Heart right ventricle (tissue), 16 donors: ENCODE data around the gene ESYT2. TPM values are rescaled to one million over a fixed set of nuclear protein-coding genes. Genes with fewer than 3 reads are reported as not detected.

Experiments
- ATAC-seq, 8 donors: fragments of 200-7000 bp; cut with Tn5 transposase; one replicate each; pipeline ENCODE4 v1.9.1; 2020; ENCODE audit warnings: mild to moderate bottlenecking in 8 of 8, moderate library complexity in 8 of 8, moderate number of reproducible peaks in 1 of 8
- DNase-seq, 2 donors: peaks; one replicate each; pipeline ENCODE4 v3.0.0-alpha.2; 2020
- H3K27ac ChIP-seq, 10 donors: fragments of 200-600 bp; sonication (generic) in 2 of 10; one replicate each; pipeline versions ENCODE4 v1.5.0 to v1.8.0; 2020 to 2022; ENCODE audit warnings: mild to moderate bottlenecking in 3 of 10
- H3K27me3 ChIP-seq, 7 donors: fragments of 200-600 bp; one replicate each; pipeline ENCODE4 v1.8.0; 2021 to 2022; ENCODE audit warnings: mild to moderate bottlenecking in 2 of 7
- H3K36me3 ChIP-seq, 9 donors: fragments of 200-600 bp; sonication (generic) in 1 of 9; one replicate each; pipeline versions ENCODE4 v1.5.0 to v1.8.0; 2020 to 2022; ENCODE audit warnings: mild to moderate bottlenecking in 2 of 9
- H3K4me1 ChIP-seq, 9 donors: fragments of 200-600 bp; sonication (generic) in 1 of 9; one replicate each; pipeline versions ENCODE4 v1.5.0 to v1.8.0; 2020 to 2022; ENCODE audit warnings: mild to moderate bottlenecking in 4 of 9
- H3K4me3 ChIP-seq, 10 donors: fragments of 200-600 bp; sonication (generic) in 2 of 10; one replicate each; pipeline versions ENCODE4 v1.5.0 to v1.8.0; 2020 to 2022; ENCODE audit warnings: mild to moderate bottlenecking in 7 of 10, moderate library complexity in 2 of 10
- H3K9me3 ChIP-seq, 11 donors: fragments of 200-600 bp in 10 of 11; sonication (generic) in 2 of 11; one replicate each; pipeline versions ENCODE4 v1.5.0 to v1.8.0; 2013 to 2022; ENCODE audit warnings: mild to moderate bottlenecking in 2 of 11, control low read depth in 1 of 11, moderate library complexity in 1 of 11
- CTCF ChIP-seq, 9 donors: fragments of 200-600 bp; sonication (generic) in 2 of 9; IDR thresholded peaks; one replicate each; pipeline versions ENCODE4 v1.5.0 to v1.8.0; 2021 to 2022; ENCODE audit warnings: antibody characterized with exemption in 9 of 9, mild to moderate bottlenecking in 5 of 9, moderate library complexity in 1 of 9
- WGBS, 2 donors: extraction: QIAGEN DNeasy Blood & Tissue Kit; methylation state at CpG; one replicate each; pipeline ENCODE4 v1.1.7; 2013; ENCODE audit warnings: inconsistent platforms in 1 of 2; 5-methylcytosine and 5-hydroxymethylcytosine counted together
- intact Hi-C, 10 donors: fragments of 100-400 bp; cut with DNase I; formaldehyde crosslinking; loops; one replicate each; pipeline versions ENCODE4 v1.11.1 to v1.14.2; 2022
- polyA plus RNA-seq, 2 donors: library from polyadenylated mRNA; stranded (reverse); fragments of 200-250 nt; gene quantifications; one replicate each; pipeline ENCODE4 v1.2.3, GENCODE V29; 2013
- total RNA-seq, 10 donors: library from RNA; stranded (reverse); fragmentation: NEBNext Ultra II Directional in 3 of 10; extraction: Animal tissue kit (Norgen Biotek cat#: 25700) in 3 of 10; gene quantifications; one replicate each; pipeline versions ENCODE4 v1.2.1 to v1.2.4, GENCODE V29; 2021 to 2023
- donor health status: Arrhythmogenic right ventricular cardiomyopathy.
- donor health status: ischemic (EF 13 %, LVEDD 7.1; RV severe dilation, severe dysfunction).
- donor health status: healthy with polysubstance abuse.
- donor health status: DM: no; HTN: yes; CAD: no.
- donor health status: DM: no; HTN: no; CAD: no.
- donor health status: ischemic (EF 25% LVEDD 6.9; RV normal size, moderate dysfunction).
- donor health status: ischemic (EF 25% LVEDD 5.7; RV mildly dilated, moderate dysfunction).
- donor health status: healthy.
- donor health status: DM: yes; HTN: yes; CAD: no.
- donor health status: Ischemic cardiomyopathy.
- donor health status: ischemic (EF 35%, LVEDD 5.7; RV mildly dilated, moderate dysfunction).
- donor health status: nonischemic (EF 11% LVEDD 7.7; RV severe dilation, severe dysfunction).
- donor health status: DM: yes; HTN: yes; CAD: no.
- donor health status: PGD.
- donor health status: ischemic (EF 29% LVEDD 5.4; RV normal size, mild dysfunction).
- donor health status: nonischemic (EF 23%, LVEDD 6.1; RV moderate dilation, normal function).

ESYT2 gene
- total and polyA plus RNA-seq, 12 donors = 18.9 to 79.2 (median 48.7) TPM

DNA sequence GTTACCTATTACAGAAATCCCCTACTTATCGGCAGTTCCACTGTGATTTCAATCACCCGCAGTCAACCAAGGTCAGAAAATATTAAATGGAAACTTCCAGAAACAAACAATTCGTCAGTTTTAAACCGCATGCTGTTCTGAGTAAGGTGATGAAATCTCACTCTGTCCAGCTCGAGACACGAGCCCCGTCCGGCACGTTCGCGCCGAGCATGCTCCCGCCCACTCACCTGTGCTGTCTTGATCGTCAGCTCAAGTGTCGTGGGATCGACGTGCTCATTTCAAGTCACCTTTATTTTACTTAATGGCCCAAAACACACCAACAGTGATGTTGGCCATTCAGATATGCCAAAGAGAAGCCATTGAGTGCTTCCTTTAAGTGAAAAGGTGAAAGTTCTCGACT lies 21.2 kb downstream of the ESYT2 start:
- H3K27ac ChIP-seq = peak overlapping the region in 2 of 10 donors; percentile 21 to 49
- ATAC-seq (no peak), DNase-seq (no peak)
- TF ChIP-seq CTCF (IDR thresholded peaks at IDR 0.05) = no peak
- H3K4me3 ChIP-seq = no peak overlapping the region
- no peaks in the 10 kb centered on the region for H3K27me3 ChIP-seq
- intact Hi-C loops = no loop called here
- H3K36me3 ChIP-seq = peaks cover 0 to 42% (median 0%) of the 10 kb centered on the region in 9 donors
- no peaks in the 10 kb centered on the region for H3K9me3 ChIP-seq
- WGBS, 2 donors = 96 to 98% methylated on average over 18 of the region's 18 CpGs
- H3K4me1 ChIP-seq = peaks cover 0 to 53% (median 24%) of the 10 kb centered on the region in 9 donors

DNA sequence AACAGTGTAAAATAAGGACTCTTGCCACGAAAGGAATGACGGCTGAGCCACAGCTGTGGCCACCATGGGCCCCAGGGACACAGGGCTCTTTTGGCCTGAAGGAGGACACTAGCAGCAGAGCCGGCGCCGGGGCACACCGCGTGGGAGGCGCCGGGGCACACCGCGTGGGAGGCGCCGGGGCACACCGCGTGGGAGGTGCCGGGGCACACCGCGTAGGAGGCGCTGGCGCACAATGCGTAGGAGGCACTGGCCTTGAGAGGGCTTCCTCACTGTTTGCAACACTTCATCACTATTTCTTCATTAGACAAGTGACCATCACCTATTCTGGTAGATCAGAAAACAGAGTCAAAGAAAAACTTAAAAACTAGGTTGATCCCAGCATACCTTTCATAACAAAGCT lies 23.4 kb downstream of the ESYT2 start:
- WGBS, 2 donors = 82 to 90% methylated on average over 21 of the region's 21 CpGs
- ATAC-seq = no peak
- no peak for TF ChIP-seq CTCF (IDR thresholded peaks at IDR 0.05)
- Histone ChIP-seq H3K9me3 (no peaks in the 10 kb centered on the region), H3K27ac (no peak overlapping the region), H3K36me3 (peaks cover 0 to 44% (median 0%) of the 10 kb centered on the region in 9 donors), H3K4me1 (peaks cover 6 to 49% (median 22%) of the 10 kb centered on the region in 9 donors), H3K27me3 (no peaks in the 10 kb centered on the region), H3K4me3 (no peak overlapping the region)
- no peak for DNase-seq
- intact Hi-C loops = no loop called here

DNA sequence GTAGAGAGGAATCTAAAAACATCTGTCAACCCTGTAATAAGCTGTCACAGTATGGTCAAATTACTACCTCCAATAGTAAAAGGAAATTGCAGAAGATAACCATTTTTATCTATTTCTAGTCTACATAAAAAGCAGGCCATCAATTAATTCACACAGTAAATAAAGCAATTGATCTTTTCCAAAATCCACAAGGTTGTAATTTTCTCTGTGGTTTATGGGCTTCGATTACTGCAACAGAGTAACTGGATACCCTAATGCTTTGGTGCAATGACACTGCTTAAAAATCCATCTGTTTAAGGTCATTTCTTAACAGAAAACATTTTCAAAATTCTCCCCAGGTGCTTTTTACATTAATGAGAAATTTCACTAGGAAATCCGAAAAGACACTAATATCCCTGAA lies 23.9 kb downstream of the ESYT2 start:
- no peaks in the 10 kb centered on the region for H3K27me3 ChIP-seq
- no peak overlapping the region for H3K27ac ChIP-seq
- 88 to 94% methylated on average over 2 of the region's 2 CpGs for WGBS, 2 donors
- ATAC-seq (no peak), DNase-seq (no peak)
- no peaks in the 10 kb centered on the region for H3K9me3 ChIP-seq
- H3K4me1 ChIP-seq = peaks cover 6 to 49% (median 27%) of the 10 kb centered on the region in 9 donors
- peaks cover 0 to 43% (median 0%) of the 10 kb centered on the region in 9 donors for H3K36me3 ChIP-seq
- H3K4me3 ChIP-seq = no peak overlapping the region
- TF ChIP-seq CTCF (IDR thresholded peaks at IDR 0.05) = no peak
- intact Hi-C loops = no loop called here

DNA sequence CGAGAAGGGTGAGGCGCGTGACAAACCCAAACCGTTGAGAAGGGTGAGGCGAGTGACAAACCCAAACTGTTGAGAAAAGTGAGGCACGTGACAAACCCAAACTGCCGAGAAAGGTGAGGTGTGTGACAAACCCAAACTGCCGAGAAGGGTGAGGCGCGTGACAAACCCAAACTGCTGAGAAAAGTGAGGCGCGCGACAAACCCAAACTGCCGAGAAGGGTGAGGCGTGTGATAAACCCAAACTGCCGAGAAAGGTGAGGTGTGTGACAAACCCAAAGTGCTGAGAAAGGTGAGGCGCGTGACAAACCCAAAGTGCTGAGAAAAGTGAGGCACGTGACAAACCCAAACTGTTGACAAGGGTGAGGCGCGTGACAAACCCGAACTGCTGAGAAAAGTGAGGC lies 25.0 kb downstream of the ESYT2 start:
- intact Hi-C loops = no loop called here
- Histone ChIP-seq H3K36me3 (peaks cover 0 to 36% (median 0%) of the 10 kb centered on the region in 9 donors), H3K4me3 (no peak overlapping the region), H3K4me1 (peaks cover 6 to 46% (median 29%) of the 10 kb centered on the region in 9 donors), H3K27me3 (no peaks in the 10 kb centered on the region), H3K27ac (no peak overlapping the region), H3K9me3 (no peaks in the 10 kb centered on the region)
- no peak for DNase-seq
- WGBS, 2 donors = 94% methylated on average over 22 of the region's 22 CpGs
- ATAC-seq = no peak
- no peak for TF ChIP-seq CTCF (IDR thresholded peaks at IDR 0.05)
